Measurements from ENCODE around the gene POGZ. TPM values are rescaled to one million over a fixed set of nuclear protein-coding genes. Genes with fewer than 3 reads are reported as not detected.

Gene POGZ
- total RNA-seq, 4 donors from 2014 or later, result 44.1 to 90.9 (median 72.7) TPM

- in situ Hi-C loops (cut with MboI; ENCODE audit: low pct_ligation_motif_present in 1 of 4, low pct_unique_long_range_greater_than_20kb in 1 of 4, low sequenced_read_pairs in 3 of 4), result no loop called here
- Histone ChIP-seq H3K4me3 (no peak overlapping the region), H3K27ac (no peak overlapping the region), H3K4me1 (peaks cover 0 to 17% (median 3%) of the 10 kb centered on the region in 4 donors), H3K27me3 (no peaks in the 10 kb centered on the region), H3K9me3 (peaks cover 0 to 3% of the 10 kb centered on the region in 2 donors), H3K36me3 (no peaks in the 10 kb centered on the region)
- WGBS, 2 donors (ENCODE audit: low coverage in 1 of 2), result 82 to 90% methylated on average over 3 of the region's 3 CpGs
- TF ChIP-seq CTCF (IDR thresholded peaks at IDR 0.05), result no peak
- intact Hi-C loops (cut with DNase I; ENCODE audit: low total_unique reads), result no loop called here
- DNase-seq, result no peak
Observed at GRCh38 chr1:151477066-151477465, 17.8 kb upstream of the POGZ start.

- no peaks in the 10 kb centered on the region for H3K36me3 ChIP-seq
- H3K4me1 ChIP-seq, result peaks cover 0 to 17% (median 3%) of the 10 kb centered on the region in 4 donors
- WGBS, 2 donors (ENCODE audit: low coverage in 1 of 2), result 57 to 88% methylated on average over 1 to 6 of the region's 6 CpGs
- intact Hi-C loops (cut with DNase I; ENCODE audit: low total_unique reads) (no loop called here), in situ Hi-C loops (cut with MboI; ENCODE audit: low pct_ligation_motif_present in 1 of 4, low pct_unique_long_range_greater_than_20kb in 1 of 4, low sequenced_read_pairs in 3 of 4) (no loop called here)
- no peak overlapping the region for H3K4me3 ChIP-seq
- DNase-seq, result no peak
- H3K27me3 ChIP-seq, result no peaks in the 10 kb centered on the region
- H3K27ac ChIP-seq, result no peak overlapping the region
- H3K9me3 ChIP-seq, result no peaks in the 10 kb centered on the region
- TF ChIP-seq POLR2A (IDR thresholded peaks at IDR 0.05) (no peak), EP300 (IDR thresholded peaks at IDR 0.05; ENCODE audit: low read depth) (no peak), POLR2AphosphoS5 (IDR thresholded peaks at IDR 0.05) (no peak)
Observed at GRCh38 chr1:151476083-151476482, 16.8 kb upstream of the POGZ start.

GRCh38 chr1:151475175-151475574 lies 15.9 kb upstream of the POGZ start:
- 86 to 100% methylated on average over 1 of the region's 1 CpG for WGBS, 2 donors (ENCODE audit: low coverage in 1 of 2)
- Histone ChIP-seq H3K27ac (no peak overlapping the region), H3K27me3 (no peaks in the 10 kb centered on the region), H3K9me3 (no peaks in the 10 kb centered on the region), H3K4me1 (peaks cover 0 to 17% (median 3%) of the 10 kb centered on the region in 4 donors), H3K36me3 (no peaks in the 10 kb centered on the region), H3K4me3 (no peak overlapping the region)
- DNase-seq, result no peak
- TF ChIP-seq EP300 (IDR thresholded peaks at IDR 0.05; ENCODE audit: low read depth) (no peak), POLR2AphosphoS5 (IDR thresholded peaks at IDR 0.05) (no peak), CTCF (IDR thresholded peaks at IDR 0.05) (no peak), POLR2A (IDR thresholded peaks at IDR 0.05) (no peak)
- intact Hi-C loops (cut with DNase I; ENCODE audit: low total_unique reads), result no loop called here
- in situ Hi-C loops (cut with MboI; ENCODE audit: low pct_ligation_motif_present in 1 of 4, low pct_unique_long_range_greater_than_20kb in 1 of 4, low sequenced_read_pairs in 3 of 4), result no loop called here

- in situ Hi-C loops (cut with MboI; ENCODE audit: low pct_ligation_motif_present in 1 of 4, low pct_unique_long_range_greater_than_20kb in 1 of 4, low sequenced_read_pairs in 3 of 4), result no loop called here
- WGBS, 2 donors (ENCODE audit: low coverage in 1 of 2), result 86 to 90% methylated on average over 3 of the region's 3 CpGs
- no peaks in the 10 kb centered on the region for H3K27me3 ChIP-seq
- TF ChIP-seq POLR2AphosphoS5 (IDR thresholded peaks at IDR 0.05) (no peak), EP300 (IDR thresholded peaks at IDR 0.05; ENCODE audit: low read depth) (no peak), CTCF (IDR thresholded peaks at IDR 0.05) (no peak), POLR2A (IDR thresholded peaks at IDR 0.05) (no peak)
- intact Hi-C loops (cut with DNase I; ENCODE audit: low total_unique reads), result no loop called here
- no peaks in the 10 kb centered on the region for H3K36me3 ChIP-seq
- no peaks in the 10 kb centered on the region for H3K9me3 ChIP-seq
- H3K4me1 ChIP-seq, result peaks cover 0 to 17% (median 3%) of the 10 kb centered on the region in 4 donors
- no peak overlapping the region for H3K27ac ChIP-seq
- no peak for DNase-seq
- H3K4me3 ChIP-seq, result no peak overlapping the region
Observed at GRCh38 chr1:151474745-151475144, 15.5 kb upstream of the POGZ start.
